Neural cell (in vitro differentiated cells): ENCODE measurements around the gene ADORA1. TPM values are rescaled to one million over a fixed set of nuclear protein-coding genes. Genes with fewer than 3 reads are reported as not detected.

ENCODE experiments used
- H2AFZ ChIP-seq: fragments of 200-600, 300-800 bp; sonication (generic), shearing (Covaris generic); 2 replicates; pipeline ENCODE4 v1.6.0; 2014; ENCODE audit warnings: low read depth, mild to moderate bottlenecking, antibody characterized with exemption, low read length, moderate library complexity
- H3F3A ChIP-seq: fragments of 200-600 bp; shearing (Covaris generic); 2 replicates; pipeline ENCODE4 v1.6.1; 2016; ENCODE audit warnings: mild to moderate bottlenecking, moderate library complexity, mixed read lengths, antibody characterized with exemption, low read length; ENCODE audit not compliant: insufficient read depth, poor library complexity, severe bottlenecking
- H3K27ac ChIP-seq: fragments of 200-600, 300-800 bp; sonication (generic), shearing (Covaris generic); 2 replicates; pipeline ENCODE4 v1.5.1; 2014; ENCODE audit warnings: mild to moderate bottlenecking, low read length, moderate library complexity
- H3K27me3 ChIP-seq: fragments of 300-800, 200-600 bp; sonication (generic), shearing (Covaris generic); 2 replicates; pipeline ENCODE4 v1.6.0; 2014; ENCODE audit warnings: mild to moderate bottlenecking, low read depth, low read length, moderate library complexity; ENCODE audit not compliant: insufficient read depth
- H3K36me3 ChIP-seq: fragments of 300-800, 200-600 bp; sonication (generic), shearing (Covaris generic); 2 replicates; pipeline ENCODE4 v1.5.1; 2014; ENCODE audit warnings: mild to moderate bottlenecking, antibody characterized with exemption, low read length, moderate library complexity; ENCODE audit not compliant: insufficient read depth
- H3K4me2 ChIP-seq: fragments of 300-800, 200-600 bp; sonication (generic), shearing (Covaris generic); 2 replicates; pipeline ENCODE4 v1.6.0; 2014; ENCODE audit warnings: mild to moderate bottlenecking, low read length
- H3K4me3 ChIP-seq: fragments of 300-800, 200-600 bp; sonication (generic), shearing (Covaris generic); 2 replicates; pipeline ENCODE4 v1.5.1; 2014; ENCODE audit warnings: mild to moderate bottlenecking, low read length, moderate library complexity
- H3K79me2 ChIP-seq: fragments of 200-600 bp; shearing (Covaris generic); replicated peaks from 2 replicates; pipeline ENCODE4 v1.6.0; 2014; ENCODE audit warnings: mild to moderate bottlenecking, low read length, moderate library complexity; ENCODE audit not compliant: insufficient read depth
- H3K9ac ChIP-seq: fragments of 300-800, 200-600 bp; sonication (generic), shearing (Covaris generic); 2 replicates; pipeline ENCODE4 v1.6.1; 2016; ENCODE audit warnings: mild to moderate bottlenecking, low read length, mixed read lengths
- H3K9me2 ChIP-seq: fragments of 200-600 bp; shearing (Covaris generic); 2 replicates; pipeline ENCODE4 v1.6.1; 2016; ENCODE audit warnings: mild to moderate bottlenecking, low read length, mixed read lengths; ENCODE audit not compliant: insufficient read depth
- H3K9me3 ChIP-seq: fragments of 200-600, 300-800 bp; sonication (generic), shearing (Covaris generic); 2 replicates; pipeline ENCODE4 v1.6.1; 2016; ENCODE audit warnings: mild to moderate bottlenecking, mixed run types, low read length, moderate library complexity, mixed read lengths
- H4K20me1 ChIP-seq: fragments of 200-600 bp; shearing (Covaris generic); 2 replicates; pipeline ENCODE4 v1.6.1; 2016; ENCODE audit warnings: mild to moderate bottlenecking, mixed run types; ENCODE audit not compliant: insufficient read depth
- EP300 ChIP-seq: fragments of 450-650 bp; conservative IDR thresholded peaks from 2 replicates; pipeline ENCODE4 v1.6.1; 2014; ENCODE audit warnings: antibody characterized with exemption, mild to moderate bottlenecking, moderate library complexity; ENCODE audit not compliant: poor library complexity, severe bottlenecking
- EZH2 ChIP-seq: fragments of 200-600, 300-800 bp; shearing (Covaris generic), sonication (generic); IDR thresholded peaks from 2 replicates; pipeline ENCODE4 v1.6.1; 2014; ENCODE audit warnings: antibody characterized with exemption, low read length, borderline replicate concordance, mild to moderate bottlenecking; ENCODE audit not compliant: insufficient read depth, poor library complexity, severe bottlenecking
- MXI1 ChIP-seq: fragments of 450-650 bp; conservative IDR thresholded peaks from 2 replicates; pipeline ENCODE4 v1.6.1; 2014; ENCODE audit warnings: antibody characterized with exemption, mild to moderate bottlenecking; ENCODE audit not compliant: poor library complexity, severe bottlenecking
- POLR2AphosphoS5 ChIP-seq: IDR thresholded peaks from 2 replicates; pipeline ENCODE4 v1.6.1; 2012
- RAD21 ChIP-seq: fragments of 450-650 bp; conservative IDR thresholded peaks from 2 replicates; pipeline ENCODE4 v1.6.1; 2014; ENCODE audit warnings: antibody characterized with exemption, mild to moderate bottlenecking, moderate library complexity
- SMC3 ChIP-seq: fragments of 450-650 bp; conservative IDR thresholded peaks from 2 replicates; pipeline ENCODE4 v1.6.1; 2014; ENCODE audit warnings: antibody characterized with exemption, mild to moderate bottlenecking, moderate library complexity; ENCODE audit not compliant: poor library complexity
- TAF1 ChIP-seq: IDR thresholded peaks from 2 replicates; pipeline ENCODE4 v1.6.1; 2012; ENCODE audit warnings: low read depth
- polyA plus RNA-seq: library from polyadenylated mRNA; depleted of rRNA; stranded (reverse); fragments of >200 nt; gene quantifications from 2 replicates; pipeline ENCODE4 v1.2.3, GENCODE V29; 2014
- TF ChIP-seq, protein P1 (sequence below): fragments of 450-650 bp; IDR thresholded peaks from 2 replicates; pipeline ENCODE4 v1.5.1; 2014; ENCODE audit warnings: antibody characterized with exemption, mild to moderate bottlenecking, moderate library complexity; ENCODE audit not compliant: poor library complexity, severe bottlenecking
- TF ChIP-seq, protein P2 (sequence below): IDR thresholded peaks from 2 replicates; pipeline ENCODE4 v1.6.1; 2012; ENCODE audit warnings: borderline replicate concordance

The ADORA1 gene
- polyA plus RNA-seq, 1 donor from 2014 or later, result 7.2 TPM

DNA sequence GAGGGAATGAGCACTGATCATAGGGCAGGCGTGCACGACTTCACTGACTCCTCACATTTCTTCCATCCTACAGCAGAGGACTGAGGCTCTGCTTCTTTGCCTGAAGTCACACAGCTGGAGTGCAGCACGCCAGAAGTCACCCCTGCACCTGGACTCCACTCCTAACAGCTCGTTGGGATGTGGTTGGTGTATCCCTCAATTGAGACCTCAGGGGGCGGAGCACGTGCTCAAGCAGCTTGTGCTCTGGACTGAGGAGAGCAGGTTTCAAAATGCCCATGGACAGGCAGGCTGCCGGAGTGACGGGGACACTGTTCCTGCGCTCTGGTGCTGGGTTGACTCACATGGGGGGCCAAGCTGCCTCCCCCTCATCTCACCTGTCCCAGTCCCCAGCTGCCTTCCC is 88.0 kb downstream of the ADORA1 start:
- no peak overlapping the region for H3K4me3 ChIP-seq
- no peaks in the 10 kb centered on the region for H3K9me2 ChIP-seq
- no peak overlapping the region for H3K9ac ChIP-seq
- TF ChIP-seq POLR2AphosphoS5, result no peak
- no peak for TF ChIP-seq MXI1
- no peak for TF ChIP-seq EP300
- TF ChIP-seq RAD21, result no peak
- TF ChIP-seq, protein P1, sequence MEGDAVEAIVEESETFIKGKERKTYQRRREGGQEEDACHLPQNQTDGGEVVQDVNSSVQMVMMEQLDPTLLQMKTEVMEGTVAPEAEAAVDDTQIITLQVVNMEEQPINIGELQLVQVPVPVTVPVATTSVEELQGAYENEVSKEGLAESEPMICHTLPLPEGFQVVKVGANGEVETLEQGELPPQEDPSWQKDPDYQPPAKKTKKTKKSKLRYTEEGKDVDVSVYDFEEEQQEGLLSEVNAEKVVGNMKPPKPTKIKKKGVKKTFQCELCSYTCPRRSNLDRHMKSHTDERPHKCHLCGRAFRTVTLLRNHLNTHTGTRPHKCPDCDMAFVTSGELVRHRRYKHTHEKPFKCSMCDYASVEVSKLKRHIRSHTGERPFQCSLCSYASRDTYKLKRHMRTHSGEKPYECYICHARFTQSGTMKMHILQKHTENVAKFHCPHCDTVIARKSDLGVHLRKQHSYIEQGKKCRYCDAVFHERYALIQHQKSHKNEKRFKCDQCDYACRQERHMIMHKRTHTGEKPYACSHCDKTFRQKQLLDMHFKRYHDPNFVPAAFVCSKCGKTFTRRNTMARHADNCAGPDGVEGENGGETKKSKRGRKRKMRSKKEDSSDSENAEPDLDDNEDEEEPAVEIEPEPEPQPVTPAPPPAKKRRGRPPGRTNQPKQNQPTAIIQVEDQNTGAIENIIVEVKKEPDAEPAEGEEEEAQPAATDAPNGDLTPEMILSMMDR, result no peak
- TF ChIP-seq SMC3, result no peak
- TF ChIP-seq, protein P2, sequence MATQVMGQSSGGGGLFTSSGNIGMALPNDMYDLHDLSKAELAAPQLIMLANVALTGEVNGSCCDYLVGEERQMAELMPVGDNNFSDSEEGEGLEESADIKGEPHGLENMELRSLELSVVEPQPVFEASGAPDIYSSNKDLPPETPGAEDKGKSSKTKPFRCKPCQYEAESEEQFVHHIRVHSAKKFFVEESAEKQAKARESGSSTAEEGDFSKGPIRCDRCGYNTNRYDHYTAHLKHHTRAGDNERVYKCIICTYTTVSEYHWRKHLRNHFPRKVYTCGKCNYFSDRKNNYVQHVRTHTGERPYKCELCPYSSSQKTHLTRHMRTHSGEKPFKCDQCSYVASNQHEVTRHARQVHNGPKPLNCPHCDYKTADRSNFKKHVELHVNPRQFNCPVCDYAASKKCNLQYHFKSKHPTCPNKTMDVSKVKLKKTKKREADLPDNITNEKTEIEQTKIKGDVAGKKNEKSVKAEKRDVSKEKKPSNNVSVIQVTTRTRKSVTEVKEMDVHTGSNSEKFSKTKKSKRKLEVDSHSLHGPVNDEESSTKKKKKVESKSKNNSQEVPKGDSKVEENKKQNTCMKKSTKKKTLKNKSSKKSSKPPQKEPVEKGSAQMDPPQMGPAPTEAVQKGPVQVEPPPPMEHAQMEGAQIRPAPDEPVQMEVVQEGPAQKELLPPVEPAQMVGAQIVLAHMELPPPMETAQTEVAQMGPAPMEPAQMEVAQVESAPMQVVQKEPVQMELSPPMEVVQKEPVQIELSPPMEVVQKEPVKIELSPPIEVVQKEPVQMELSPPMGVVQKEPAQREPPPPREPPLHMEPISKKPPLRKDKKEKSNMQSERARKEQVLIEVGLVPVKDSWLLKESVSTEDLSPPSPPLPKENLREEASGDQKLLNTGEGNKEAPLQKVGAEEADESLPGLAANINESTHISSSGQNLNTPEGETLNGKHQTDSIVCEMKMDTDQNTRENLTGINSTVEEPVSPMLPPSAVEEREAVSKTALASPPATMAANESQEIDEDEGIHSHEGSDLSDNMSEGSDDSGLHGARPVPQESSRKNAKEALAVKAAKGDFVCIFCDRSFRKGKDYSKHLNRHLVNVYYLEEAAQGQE, result no peak
- TF ChIP-seq TAF1, result no peak
- TF ChIP-seq EZH2, result no peak
- H3K79me2 ChIP-seq, result no peaks in the 10 kb centered on the region
- no peaks in the 10 kb centered on the region for H3K27me3 ChIP-seq
- no peaks in the 10 kb centered on the region for H4K20me1 ChIP-seq
- H2AFZ ChIP-seq, result no peak overlapping the region
- H3K27ac ChIP-seq, result no peak overlapping the region
- no peaks in the 10 kb centered on the region for H3K9me3 ChIP-seq
- no peaks in the 10 kb centered on the region for H3K36me3 ChIP-seq
- H3K4me2 ChIP-seq, result no peak overlapping the region
- no peaks in the 10 kb centered on the region for H3F3A ChIP-seq

DNA sequence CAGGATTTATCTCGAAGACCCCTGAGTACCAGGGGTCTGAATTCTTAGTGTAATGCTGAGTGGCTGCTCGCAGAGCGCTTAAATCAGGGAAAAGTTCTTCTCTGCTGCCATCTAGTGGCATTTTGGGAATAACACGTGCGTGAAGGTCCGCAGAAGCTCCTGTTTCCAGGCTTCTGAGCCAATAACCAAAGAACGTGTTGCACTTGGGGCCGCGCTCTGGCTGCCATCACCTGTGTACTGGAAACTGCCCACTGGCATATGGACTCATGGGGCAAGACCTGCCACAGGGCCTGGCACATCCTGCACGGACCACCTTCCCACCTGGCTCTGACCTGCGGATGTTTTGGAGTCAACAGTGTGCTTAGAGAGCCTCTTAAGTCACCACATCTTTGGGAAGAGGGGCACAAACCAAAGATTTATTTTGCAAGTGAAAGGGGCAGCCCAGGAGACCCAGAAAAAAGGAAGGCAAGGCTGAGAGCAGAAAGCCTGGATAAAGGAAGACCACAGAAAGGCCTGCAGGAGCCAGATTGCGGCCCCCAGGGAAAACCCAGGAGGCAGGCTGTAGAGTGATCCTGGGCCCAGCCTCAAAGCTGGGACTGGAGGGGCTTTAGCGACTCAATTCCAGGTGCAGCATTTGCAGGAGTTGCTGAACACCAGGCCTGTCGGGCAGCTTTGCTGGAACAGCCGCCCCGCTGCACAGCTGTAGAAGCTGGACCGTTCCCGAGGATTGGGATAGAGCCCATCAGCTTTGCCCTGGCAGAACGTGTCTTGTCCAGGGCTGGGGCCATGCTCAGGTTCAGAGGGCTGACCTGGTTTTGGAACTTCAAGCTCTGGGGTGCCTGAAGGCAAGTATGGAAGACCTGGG is 89.0 kb downstream of the ADORA1 start:
- Histone ChIP-seq H3K9me3 (no peaks in the 10 kb centered on the region), H3F3A (no peaks in the 10 kb centered on the region), H3K79me2 (no peaks in the 10 kb centered on the region), H4K20me1 (no peaks in the 10 kb centered on the region), H3K4me2 (no peak overlapping the region), H3K9me2 (no peaks in the 10 kb centered on the region), H3K4me3 (no peak overlapping the region), H3K27ac (no peak overlapping the region), H3K36me3 (no peaks in the 10 kb centered on the region), H2AFZ (no peak overlapping the region), H3K27me3 (no peaks in the 10 kb centered on the region), H3K9ac (no peak overlapping the region)
- no peak for TF ChIP-seq MXI1
- TF ChIP-seq, protein P1, result peak; percentile 93
- no peak for TF ChIP-seq POLR2AphosphoS5
- TF ChIP-seq, protein P2, result no peak
- TF ChIP-seq EZH2, result no peak
- peak; percentile 96 for TF ChIP-seq SMC3
- TF ChIP-seq EP300, result no peak
- no peak for TF ChIP-seq TAF1
- TF ChIP-seq RAD21, result peak; percentile 90
